Ishikawa (cell line): ENCODE measurements around the gene TSPAN7.

Experiments
- CEBPB ChIP-seq: IDR thresholded peaks from 2 replicates; pipeline ENCODE4 v1.6.1; 2012
- CREB1 ChIP-seq: IDR thresholded peaks from 2 replicates; pipeline ENCODE4 v1.6.1; 2012; ENCODE audit warnings: low read depth
- EGR1 ChIP-seq: IDR thresholded peaks from 2 replicates; pipeline ENCODE4 v1.6.1; 2012
- EP300 ChIP-seq: IDR thresholded peaks from 2 replicates; pipeline ENCODE4 v1.6.1; 2012; ENCODE audit warnings: borderline replicate concordance
- FOXM1 ChIP-seq: IDR thresholded peaks from 2 replicates; pipeline ENCODE4 v1.6.1; 2012; ENCODE audit warnings: low read depth, borderline replicate concordance
- NFIC ChIP-seq: IDR thresholded peaks from 2 replicates; pipeline ENCODE4 v1.6.1; 2012
- RAD21 ChIP-seq: IDR thresholded peaks from 2 replicates; pipeline ENCODE4 v1.6.1; 2012; ENCODE audit warnings: low read depth
- REST ChIP-seq: IDR thresholded peaks from 2 replicates; pipeline ENCODE4 v1.6.1; 2012; ENCODE audit warnings: low read depth, mild to moderate bottlenecking
- TAF1 ChIP-seq: IDR thresholded peaks from 2 replicates; pipeline ENCODE4 v1.6.1; 2012; ENCODE audit warnings: low read depth, mild to moderate bottlenecking
- TCF12 ChIP-seq: IDR thresholded peaks from 2 replicates; pipeline ENCODE4 v1.6.1; 2012; ENCODE audit warnings: low read depth
- TEAD4 ChIP-seq: IDR thresholded peaks from 2 replicates; pipeline ENCODE4 v1.6.1; 2012
- YY1 ChIP-seq: IDR thresholded peaks from 2 replicates; pipeline ENCODE4 v1.6.1; 2012; ENCODE audit warnings: low read depth
- ZBTB7A ChIP-seq: IDR thresholded peaks from 2 replicates; pipeline ENCODE4 v1.6.1; 2012; ENCODE audit warnings: low read depth
- TF ChIP-seq, protein P1 (sequence below): IDR thresholded peaks from 2 replicates; pipeline ENCODE4 v1.6.1; 2012
- TF ChIP-seq, protein P2 (sequence below): IDR thresholded peaks from 2 replicates; pipeline ENCODE4 v1.6.1; 2012

TSPAN7 gene

GRCh38 chrX:38583181-38583580 lies 21.8 kb downstream of the TSPAN7 start:
- no peak for TF ChIP-seq EP300
- TF ChIP-seq, protein P1, sequence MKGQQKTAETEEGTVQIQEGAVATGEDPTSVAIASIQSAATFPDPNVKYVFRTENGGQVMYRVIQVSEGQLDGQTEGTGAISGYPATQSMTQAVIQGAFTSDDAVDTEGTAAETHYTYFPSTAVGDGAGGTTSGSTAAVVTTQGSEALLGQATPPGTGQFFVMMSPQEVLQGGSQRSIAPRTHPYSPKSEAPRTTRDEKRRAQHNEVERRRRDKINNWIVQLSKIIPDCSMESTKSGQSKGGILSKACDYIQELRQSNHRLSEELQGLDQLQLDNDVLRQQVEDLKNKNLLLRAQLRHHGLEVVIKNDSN, result no peak
- TF ChIP-seq YY1, result no peak
- no peak for TF ChIP-seq EGR1
- no peak for TF ChIP-seq CEBPB
- TF ChIP-seq TAF1, result no peak
- no peak for TF ChIP-seq FOXM1
- no peak for TF ChIP-seq RAD21
- TF ChIP-seq REST, result no peak
- no peak for TF ChIP-seq ZBTB7A
- TF ChIP-seq CREB1, result no peak
- TF ChIP-seq, protein P2, sequence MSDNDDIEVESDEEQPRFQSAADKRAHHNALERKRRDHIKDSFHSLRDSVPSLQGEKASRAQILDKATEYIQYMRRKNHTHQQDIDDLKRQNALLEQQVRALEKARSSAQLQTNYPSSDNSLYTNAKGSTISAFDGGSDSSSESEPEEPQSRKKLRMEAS, result no peak
- TF ChIP-seq TCF12, result no peak
- no peak for TF ChIP-seq TEAD4
- TF ChIP-seq NFIC, result no peak

DNA sequence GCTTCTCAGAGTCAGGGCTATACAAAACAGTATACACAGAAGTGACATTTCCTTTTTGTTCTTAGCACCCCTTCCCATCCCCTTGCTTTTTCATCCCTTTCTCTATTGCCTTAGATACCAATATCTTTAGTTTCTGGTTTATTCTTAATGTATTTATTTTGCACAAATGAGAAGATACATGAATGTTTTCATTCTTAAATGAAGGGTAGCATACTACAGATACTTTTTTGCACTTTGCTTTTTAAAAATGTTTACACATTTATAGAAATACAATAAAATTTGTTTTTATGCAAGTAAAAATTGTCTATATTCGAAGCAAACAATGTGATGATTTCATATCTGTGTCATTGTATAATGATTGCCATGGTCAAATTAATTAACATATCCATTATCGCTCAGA lies 33.1 kb downstream of the TSPAN7 start:
- TF ChIP-seq, protein P1, result no peak
- TF ChIP-seq EP300 (no peak), EGR1 (no peak), TCF12 (no peak), CEBPB (no peak), NFIC (no peak), YY1 (no peak)
- TF ChIP-seq, protein P2, result no peak

- TF ChIP-seq REST (no peak), TEAD4 (no peak), CEBPB (no peak), TCF12 (no peak), YY1 (no peak), ZBTB7A (no peak), EGR1 (no peak), CREB1 (no peak), FOXM1 (no peak), RAD21 (no peak), TAF1 (no peak)
- TF ChIP-seq, protein P1, result no peak
- TF ChIP-seq, protein P2, result no peak
These were observed 34.5 kb downstream of the TSPAN7 start for GRCh38 chrX:38595801-38596200.

- no peak for TF ChIP-seq EGR1
- TF ChIP-seq TCF12, result no peak
- TF ChIP-seq, protein P1, result no peak
- no peak for TF ChIP-seq TAF1
- TF ChIP-seq, protein P2, result no peak
- TF ChIP-seq FOXM1, result no peak
- no peak for TF ChIP-seq RAD21
- no peak for TF ChIP-seq EP300
- TF ChIP-seq TEAD4, result no peak
- TF ChIP-seq YY1, result no peak
- TF ChIP-seq CREB1, result no peak
- TF ChIP-seq CEBPB, result no peak
- TF ChIP-seq NFIC, result no peak
- TF ChIP-seq REST, result no peak
- TF ChIP-seq ZBTB7A, result no peak
These were observed 35.6 kb downstream of the TSPAN7 start for GRCh38 chrX:38596939-38597338.
